ENCODE results near the gene CCDC50. TPM values are rescaled to one million over a fixed set of nuclear protein-coding genes. Genes with fewer than 3 reads are reported as not detected.

The CCDC50 gene
- total and polyA plus RNA-seq, 2 of the 8 experiments (the other 6 are each of a cell fraction or from before 2014, with no cell fraction given), result 7.3 to 19.2 TPM

- H3K4ac ChIP-seq (replicated peaks; ENCODE audit: insufficient read length, low read depth, low read length), result no peak overlapping the region
- ChIA-PET CTCF (ENCODE audit: partially characterized antibody) (no interaction called here), POLR2A (ENCODE audit: partially characterized antibody) (no interaction called here)
- no peak overlapping the region for H3K23ac ChIP-seq (ENCODE audit: insufficient read length)
- no peak overlapping the region for H4K5ac ChIP-seq (ENCODE audit: insufficient read length, low read depth, low read length)
- no peaks in the 10 kb centered on the region for H3K36me3 ChIP-seq (ENCODE audit: control insufficient read depth in 2 of 4, insufficient read depth in 4 of 4, low read length in 3 of 4)
- H4K8ac ChIP-seq (ENCODE audit: extremely low read depth, insufficient read depth, low read length), result no peak overlapping the region
- no peak overlapping the region for H4K91ac ChIP-seq (replicated peaks; ENCODE audit: insufficient read length, low read length)
- H3K4me2 ChIP-seq (ENCODE audit: insufficient read depth in 1 of 2, low read depth in 2 of 2, low read length in 2 of 2), result no peak overlapping the region
- DNase-seq (ENCODE audit: low read depth in 1 of 2, low spot score in 2 of 2), result no peak
- H3K14ac ChIP-seq (ENCODE audit: insufficient read length), result no peak overlapping the region
- no peak overlapping the region for H2AK5ac ChIP-seq (ENCODE audit: low read depth, low read length)
- H3K27me3 ChIP-seq (replicated peaks in 1 of 4; ENCODE audit: control insufficient read depth in 3 of 4, extremely low read depth in 1 of 4, insufficient read depth in 3 of 4, low read length in 3 of 4), result no peaks in the 10 kb centered on the region
- peaks cover 0 to 48% of the 10 kb centered on the region in 2 experiments; a peak in 3 of 4 replicates for H3K79me2 ChIP-seq (ENCODE audit: control insufficient read depth in 1 of 2, insufficient read depth in 2 of 2, low read length in 2 of 2)
- no peaks in the 10 kb centered on the region for H3K4me1 ChIP-seq (replicated peaks in 1 of 4; ENCODE audit: control insufficient read depth in 3 of 4, insufficient read depth in 4 of 4, low read length in 3 of 4)
- WGBS, 2 experiments (ENCODE audit: extremely low coverage in 1 of 2, insufficient coverage in 1 of 2, insufficient read length in 1 of 2, insufficient replicate concordance in 2 of 2, low coverage in 1 of 2, low lambda C conversion rate in 2 of 2, missing lambda C conversion rate in 1 of 2), result 94% methylated on average over 4 of the region's 4 CpGs; no CpG with 5 or more reads in 1 of the 2 experiments
- H3K27ac ChIP-seq (ENCODE audit: low read depth, low read length), result no peak overlapping the region
- no peaks in the 10 kb centered on the region for H3K9me3 ChIP-seq (ENCODE audit: insufficient read depth in 2 of 2, low read depth in 1 of 2, low read length in 1 of 2)
- no peak overlapping the region for H3K4me3 ChIP-seq (ENCODE audit: extremely low read depth in 1 of 4, insufficient read depth in 2 of 4, low read depth in 3 of 4, low read length in 4 of 4)
- no peak overlapping the region for H2BK12ac ChIP-seq (ENCODE audit: low read depth, low read length)
- no peak overlapping the region for H2BK20ac ChIP-seq (ENCODE audit: low read length)
- H2BK15ac ChIP-seq (ENCODE audit: low read length), result no peak overlapping the region
- H3K9ac ChIP-seq (replicated peaks in 1 of 4; ENCODE audit: extremely low read depth in 1 of 4, low read depth in 3 of 4, low read length in 3 of 4), result no peak overlapping the region
- H3K79me1 ChIP-seq (ENCODE audit: low read depth, low read length), result no peaks in the 10 kb centered on the region
- H3K23me2 ChIP-seq (ENCODE audit: low read depth, low read length), result no peaks in the 10 kb centered on the region
- no peak overlapping the region for H2BK5ac ChIP-seq (ENCODE audit: low read depth, low read length)
- H2AFZ ChIP-seq (ENCODE audit: low read length), result no peak overlapping the region
- FAIRE-seq, result no peak
- H4K20me1 ChIP-seq (replicated peaks in 1 of 2; ENCODE audit: control insufficient read depth in 1 of 2, insufficient read depth in 2 of 2, low read length in 2 of 2), result peaks cover 0 to 1% of the 10 kb centered on the region in 2 experiments
- H3K56ac ChIP-seq (replicated peaks; ENCODE audit: insufficient read length, low read depth, low read length), result no peak overlapping the region
- no peak overlapping the region for H2BK120ac ChIP-seq (replicated peaks; ENCODE audit: low read depth, low read length)
- no peak overlapping the region for H3K18ac ChIP-seq (ENCODE audit: extremely low read depth, low read length)
- TF ChIP-seq CTCF (IDR thresholded peaks at IDR 0.05; ENCODE audit: control extremely low read depth in 1 of 3, insufficient read depth in 1 of 3, low read depth in 1 of 3, low read length in 3 of 3) (no peak), HDAC6 (IDR thresholded peaks at IDR 0.05; ENCODE audit: low read depth, low read length) (no peak), CREB1 (IDR thresholded peaks at IDR 0.05) (no peak), RAD21 (IDR thresholded peaks at IDR 0.05 in 1 of 2, conservative IDR thresholded peaks at IDR 0.05 in 1 of 2; ENCODE audit: low read depth in 2 of 2, low read length in 2 of 2) (no peak), CBX5 (IDR thresholded peaks at IDR 0.05; ENCODE audit: low read depth, low read length) (no peak), KDM4A (IDR thresholded peaks at IDR 0.05; ENCODE audit: low read depth, low read length, severe bottlenecking) (no peak), POLR2AphosphoS5 (IDR thresholded peaks at IDR 0.05; ENCODE audit: low read depth, low read length) (no peak), POLR2A (IDR thresholded peaks at IDR 0.05; ENCODE audit: control extremely low read depth in 1 of 2, low read depth in 2 of 2, low read length in 2 of 2) (no peak), SIX5 (IDR thresholded peaks at IDR 0.05; ENCODE audit: low read depth, low read length) (no peak), TEAD4 (IDR thresholded peaks at IDR 0.05; ENCODE audit: low read depth, low read length) (no peak), NANOG (IDR thresholded peaks at IDR 0.05; ENCODE audit: insufficient read depth, low read depth, low read length, poor library complexity, severe bottlenecking) (no peak), BACH1 (IDR thresholded peaks at IDR 0.05; ENCODE audit: low read length) (no peak)
- TF ChIP-seq, protein P1, sequence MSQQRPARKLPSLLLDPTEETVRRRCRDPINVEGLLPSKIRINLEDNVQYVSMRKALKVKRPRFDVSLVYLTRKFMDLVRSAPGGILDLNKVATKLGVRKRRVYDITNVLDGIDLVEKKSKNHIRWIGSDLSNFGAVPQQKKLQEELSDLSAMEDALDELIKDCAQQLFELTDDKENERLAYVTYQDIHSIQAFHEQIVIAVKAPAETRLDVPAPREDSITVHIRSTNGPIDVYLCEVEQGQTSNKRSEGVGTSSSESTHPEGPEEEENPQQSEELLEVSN (IDR thresholded peaks at IDR 0.05), result no peak
Observed at GRCh38 chr3:191338177-191338488, 8.9 kb downstream of the CCDC50 start.

All from H1 (cell line).